Measurements from ENCODE around the gene CNTNAP2.

DNA sequence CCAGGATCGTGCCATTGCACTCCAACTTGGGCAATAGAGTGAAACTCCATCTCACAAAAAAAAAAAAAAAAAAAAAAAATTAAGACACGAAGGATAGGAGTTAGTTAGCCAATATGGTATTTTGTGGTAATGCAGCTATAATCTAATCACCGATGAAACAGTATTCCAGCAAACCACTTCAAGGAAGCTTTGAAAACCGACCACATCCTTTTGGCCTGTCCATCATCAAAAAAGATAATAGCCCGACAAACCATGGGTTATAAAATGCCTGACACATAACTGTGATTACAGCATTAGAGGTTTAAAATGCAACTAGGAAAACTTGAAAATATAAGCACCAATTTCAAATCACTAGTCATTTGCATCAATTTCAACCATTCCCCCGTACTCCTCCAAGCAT is 1745.3 kb downstream of the CNTNAP2 start:
- TF ChIP-seq, protein P1, sequence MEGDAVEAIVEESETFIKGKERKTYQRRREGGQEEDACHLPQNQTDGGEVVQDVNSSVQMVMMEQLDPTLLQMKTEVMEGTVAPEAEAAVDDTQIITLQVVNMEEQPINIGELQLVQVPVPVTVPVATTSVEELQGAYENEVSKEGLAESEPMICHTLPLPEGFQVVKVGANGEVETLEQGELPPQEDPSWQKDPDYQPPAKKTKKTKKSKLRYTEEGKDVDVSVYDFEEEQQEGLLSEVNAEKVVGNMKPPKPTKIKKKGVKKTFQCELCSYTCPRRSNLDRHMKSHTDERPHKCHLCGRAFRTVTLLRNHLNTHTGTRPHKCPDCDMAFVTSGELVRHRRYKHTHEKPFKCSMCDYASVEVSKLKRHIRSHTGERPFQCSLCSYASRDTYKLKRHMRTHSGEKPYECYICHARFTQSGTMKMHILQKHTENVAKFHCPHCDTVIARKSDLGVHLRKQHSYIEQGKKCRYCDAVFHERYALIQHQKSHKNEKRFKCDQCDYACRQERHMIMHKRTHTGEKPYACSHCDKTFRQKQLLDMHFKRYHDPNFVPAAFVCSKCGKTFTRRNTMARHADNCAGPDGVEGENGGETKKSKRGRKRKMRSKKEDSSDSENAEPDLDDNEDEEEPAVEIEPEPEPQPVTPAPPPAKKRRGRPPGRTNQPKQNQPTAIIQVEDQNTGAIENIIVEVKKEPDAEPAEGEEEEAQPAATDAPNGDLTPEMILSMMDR (IDR thresholded peaks at IDR 0.05), result no peak
- no peak for TF ChIP-seq POLR2A (IDR thresholded peaks at IDR 0.05)
